Fibroblast of villous mesenchyme (primary cell): ENCODE results near the gene MPRIP. TPM values are rescaled to one million over a fixed set of nuclear protein-coding genes. Genes with fewer than 3 reads are reported as not detected.

Experiments
- DNase-seq: peaks from one replicate; pipeline ENCODE4 v3.0.0-alpha.2; 2010; ENCODE audit warnings: low read depth
- H3K4me3 ChIP-seq: 2 replicates; pipeline ENCODE4 v1.5.1; 2011; ENCODE audit warnings: low read depth, mild to moderate bottlenecking, low read length
- total RNA-seq: library from RNA; depleted of rRNA; stranded (reverse); fragments of >200 nt; gene quantifications from 2 replicates; pipeline ENCODE4 v1.2.3, GENCODE V29; 2012
- TF ChIP-seq, protein P1 (sequence below): IDR thresholded peaks from 2 replicates; pipeline ENCODE4 v1.5.1; 2012; ENCODE audit warnings: low read depth, mild to moderate bottlenecking, low read length; ENCODE audit not compliant: insufficient read depth

MPRIP gene
- total RNA-seq, 1 donor: 178 TPM

DNA sequence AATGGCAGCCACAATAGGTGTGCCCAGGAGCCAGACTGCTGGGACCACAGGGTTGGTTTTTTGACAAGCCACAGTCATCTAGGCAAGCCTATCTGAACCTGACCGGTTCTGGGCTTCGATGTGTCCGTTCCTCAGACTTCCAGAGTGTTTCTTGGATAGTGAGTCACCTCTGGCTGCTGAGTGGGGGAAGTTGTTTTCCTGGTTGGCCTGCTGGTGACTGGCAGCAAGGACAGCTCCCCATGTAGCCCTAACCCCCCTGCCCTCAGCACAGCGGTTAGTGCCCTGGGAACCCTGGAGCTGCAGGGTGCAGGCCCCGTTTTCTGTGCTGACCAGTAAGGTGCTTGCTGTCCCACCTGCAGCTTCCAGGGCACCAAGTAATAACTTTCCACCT lies 98.3 kb downstream of the MPRIP start:
- no peak overlapping the region for H3K4me3 ChIP-seq
- peak; percentile 40 for DNase-seq
- TF ChIP-seq, protein P1, sequence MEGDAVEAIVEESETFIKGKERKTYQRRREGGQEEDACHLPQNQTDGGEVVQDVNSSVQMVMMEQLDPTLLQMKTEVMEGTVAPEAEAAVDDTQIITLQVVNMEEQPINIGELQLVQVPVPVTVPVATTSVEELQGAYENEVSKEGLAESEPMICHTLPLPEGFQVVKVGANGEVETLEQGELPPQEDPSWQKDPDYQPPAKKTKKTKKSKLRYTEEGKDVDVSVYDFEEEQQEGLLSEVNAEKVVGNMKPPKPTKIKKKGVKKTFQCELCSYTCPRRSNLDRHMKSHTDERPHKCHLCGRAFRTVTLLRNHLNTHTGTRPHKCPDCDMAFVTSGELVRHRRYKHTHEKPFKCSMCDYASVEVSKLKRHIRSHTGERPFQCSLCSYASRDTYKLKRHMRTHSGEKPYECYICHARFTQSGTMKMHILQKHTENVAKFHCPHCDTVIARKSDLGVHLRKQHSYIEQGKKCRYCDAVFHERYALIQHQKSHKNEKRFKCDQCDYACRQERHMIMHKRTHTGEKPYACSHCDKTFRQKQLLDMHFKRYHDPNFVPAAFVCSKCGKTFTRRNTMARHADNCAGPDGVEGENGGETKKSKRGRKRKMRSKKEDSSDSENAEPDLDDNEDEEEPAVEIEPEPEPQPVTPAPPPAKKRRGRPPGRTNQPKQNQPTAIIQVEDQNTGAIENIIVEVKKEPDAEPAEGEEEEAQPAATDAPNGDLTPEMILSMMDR: peak; percentile 10

DNA sequence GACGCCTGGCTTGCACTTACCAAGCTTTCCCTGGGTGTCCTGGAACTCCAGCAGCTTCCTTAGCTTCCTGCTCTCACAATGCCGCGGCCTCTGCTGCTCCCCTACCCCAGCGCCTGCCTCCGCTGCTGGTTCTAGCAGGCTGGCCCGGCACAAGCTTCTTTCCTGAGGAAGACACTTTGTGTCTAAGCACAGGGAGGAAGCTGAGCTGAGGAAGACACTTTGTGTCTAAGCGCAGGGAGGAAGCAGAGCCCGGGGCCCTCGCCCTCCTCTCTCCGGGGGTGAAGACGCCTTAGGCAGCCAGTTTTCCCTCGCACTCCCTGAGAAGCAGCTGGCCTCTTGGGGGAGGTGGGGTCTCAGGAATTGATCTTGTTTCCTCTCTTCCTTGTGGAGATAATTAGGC lies 99.0 kb downstream of the MPRIP start:
- DNase-seq: no peak
- TF ChIP-seq, protein P1: no peak
- no peak overlapping the region for H3K4me3 ChIP-seq

DNA sequence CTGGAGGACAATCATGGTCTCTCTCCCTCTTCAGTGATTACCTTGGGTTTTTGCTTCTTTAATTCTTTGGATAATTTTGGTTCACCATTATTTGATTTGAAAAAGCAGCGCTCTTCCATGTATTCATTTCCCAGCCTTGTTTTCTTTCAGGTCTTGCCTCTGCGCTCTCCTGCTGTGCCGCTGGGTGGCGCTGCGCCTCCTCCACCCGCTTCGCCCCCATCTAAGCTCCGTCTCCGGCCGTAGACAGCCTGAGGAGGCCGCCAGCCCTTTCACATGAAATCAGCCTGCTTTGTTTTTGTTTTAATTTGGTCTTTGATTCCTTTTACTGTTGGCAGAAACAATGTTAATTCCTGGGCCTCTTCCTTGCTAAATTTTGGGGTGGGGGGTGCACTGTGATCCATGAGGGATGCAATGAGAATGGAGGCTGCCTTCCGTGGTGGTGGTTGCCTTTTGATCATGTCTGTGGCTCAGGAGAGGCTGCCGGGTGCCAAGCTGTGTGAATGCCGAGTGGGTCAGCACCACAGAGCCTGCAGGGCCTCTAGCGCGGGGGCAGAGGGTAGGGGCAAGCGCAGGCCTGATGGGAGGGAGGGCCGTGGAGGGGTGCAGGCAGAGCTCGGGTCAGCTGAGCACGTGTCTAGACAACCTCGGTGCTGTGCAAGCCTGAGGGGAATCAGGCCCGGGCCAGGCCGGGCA lies 99.7 kb downstream of the MPRIP start:
- TF ChIP-seq, protein P1: peak; percentile 89
- H3K4me3 ChIP-seq: no peak overlapping the region
- DNase-seq: peak; percentile 52

DNA sequence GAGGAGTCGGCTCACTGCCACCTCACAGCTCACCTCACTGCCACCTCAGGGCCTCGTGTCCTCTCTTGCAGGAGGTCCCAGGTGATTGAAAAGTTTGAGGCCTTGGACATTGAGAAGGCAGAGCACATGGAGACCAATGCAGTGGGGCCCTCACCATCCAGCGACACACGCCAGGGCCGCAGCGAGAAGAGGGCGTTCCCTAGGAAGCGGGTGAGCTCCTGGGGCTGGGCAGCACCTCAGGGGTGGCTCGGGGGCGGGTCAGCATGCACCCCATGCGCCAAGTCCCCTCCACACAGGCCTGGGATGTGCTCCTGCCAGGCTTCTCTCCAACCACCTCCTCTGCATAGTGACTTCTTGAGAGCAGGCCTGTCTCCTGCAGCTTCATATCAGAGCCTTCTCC lies 100.3 kb downstream of the MPRIP start:
- H3K4me3 ChIP-seq: no peak overlapping the region
- DNase-seq: no peak
- TF ChIP-seq, protein P1: no peak

DNA sequence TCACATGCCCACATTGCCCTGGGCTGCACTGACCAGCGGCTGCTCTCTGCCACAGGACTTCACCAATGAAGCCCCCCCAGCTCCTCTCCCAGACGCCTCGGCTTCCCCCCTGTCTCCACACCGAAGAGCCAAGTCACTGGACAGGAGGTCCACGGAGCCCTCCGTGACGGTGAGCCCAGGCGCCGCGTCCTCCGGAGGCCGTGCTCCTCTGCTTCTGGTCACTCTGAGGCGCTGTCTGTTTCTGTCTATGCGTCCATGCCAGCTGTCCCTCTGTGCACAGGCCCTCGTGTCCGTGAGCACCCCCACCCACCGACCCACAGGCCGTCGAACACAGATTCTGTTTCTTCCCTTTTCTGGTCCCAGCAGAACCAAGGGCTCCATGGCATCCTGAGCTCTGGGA lies 101.2 kb downstream of the MPRIP start:
- DNase-seq: no peak
- H3K4me3 ChIP-seq: no peak overlapping the region
- TF ChIP-seq, protein P1: no peak

DNA sequence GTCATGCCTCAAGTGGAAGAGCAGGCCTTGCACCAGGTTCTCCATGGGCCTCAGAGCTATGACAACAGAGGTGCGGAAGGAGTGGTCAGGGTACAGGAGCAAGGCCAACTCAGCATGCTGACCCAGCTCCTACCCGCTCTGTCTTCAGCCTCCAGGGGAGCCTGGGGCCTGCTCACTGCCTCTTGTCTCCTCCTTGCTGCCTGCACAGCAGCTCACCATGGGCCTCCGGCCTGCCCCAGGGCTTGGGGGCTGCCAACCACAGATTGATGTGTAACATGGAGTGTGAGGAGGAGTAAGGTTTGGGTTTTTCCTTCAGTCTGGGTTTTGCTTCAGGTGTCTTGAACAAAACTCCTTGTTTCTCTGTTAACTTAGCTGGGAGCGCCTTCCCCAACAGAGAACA lies 101.8 kb downstream of the MPRIP start:
- DNase-seq: no peak

More for the DNA sequence above, 101.8 kb downstream of the MPRIP start:
- TF ChIP-seq, protein P1: no peak
- H3K4me3 ChIP-seq: no peak overlapping the region
